ENCODE results near the gene KCNJ18.
"Not testable (repeated sequence)": the region's sequence is repeated elsewhere in the genome, so short reads cannot be mapped to it uniquely, and the experiment has no call there.

KCNJ18 gene

DNA sequence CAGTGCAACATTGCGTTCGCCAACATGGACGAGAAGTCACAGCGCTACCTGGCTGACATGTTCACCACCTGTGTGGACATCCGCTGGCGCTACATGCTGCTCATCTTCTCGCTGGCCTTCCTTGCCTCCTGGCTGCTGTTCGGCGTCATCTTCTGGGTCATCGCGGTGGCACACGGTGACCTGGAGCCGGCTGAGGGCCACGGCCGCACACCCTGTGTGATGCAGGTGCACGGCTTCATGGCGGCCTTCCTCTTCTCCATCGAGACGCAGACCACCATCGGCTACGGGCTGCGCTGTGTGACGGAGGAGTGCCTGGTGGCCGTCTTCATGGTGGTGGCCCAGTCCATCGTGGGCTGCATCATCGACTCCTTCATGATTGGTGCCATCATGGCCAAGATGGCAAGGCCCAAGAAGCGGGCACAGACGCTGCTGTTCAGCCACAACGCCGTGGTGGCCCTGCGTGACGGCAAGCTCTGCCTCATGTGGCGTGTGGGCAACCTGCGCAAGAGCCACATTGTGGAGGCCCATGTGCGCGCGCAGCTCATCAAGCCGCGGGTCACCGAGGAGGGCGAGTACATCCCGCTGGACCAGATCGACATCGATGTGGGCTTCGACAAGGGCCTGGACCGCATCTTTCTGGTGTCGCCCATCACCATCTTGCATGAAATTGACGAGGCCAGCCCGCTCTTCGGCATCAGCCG, 10.8 kb downstream of the KCNJ18 start:
- not testable (repeated sequence) for DNase-seq

DNA sequence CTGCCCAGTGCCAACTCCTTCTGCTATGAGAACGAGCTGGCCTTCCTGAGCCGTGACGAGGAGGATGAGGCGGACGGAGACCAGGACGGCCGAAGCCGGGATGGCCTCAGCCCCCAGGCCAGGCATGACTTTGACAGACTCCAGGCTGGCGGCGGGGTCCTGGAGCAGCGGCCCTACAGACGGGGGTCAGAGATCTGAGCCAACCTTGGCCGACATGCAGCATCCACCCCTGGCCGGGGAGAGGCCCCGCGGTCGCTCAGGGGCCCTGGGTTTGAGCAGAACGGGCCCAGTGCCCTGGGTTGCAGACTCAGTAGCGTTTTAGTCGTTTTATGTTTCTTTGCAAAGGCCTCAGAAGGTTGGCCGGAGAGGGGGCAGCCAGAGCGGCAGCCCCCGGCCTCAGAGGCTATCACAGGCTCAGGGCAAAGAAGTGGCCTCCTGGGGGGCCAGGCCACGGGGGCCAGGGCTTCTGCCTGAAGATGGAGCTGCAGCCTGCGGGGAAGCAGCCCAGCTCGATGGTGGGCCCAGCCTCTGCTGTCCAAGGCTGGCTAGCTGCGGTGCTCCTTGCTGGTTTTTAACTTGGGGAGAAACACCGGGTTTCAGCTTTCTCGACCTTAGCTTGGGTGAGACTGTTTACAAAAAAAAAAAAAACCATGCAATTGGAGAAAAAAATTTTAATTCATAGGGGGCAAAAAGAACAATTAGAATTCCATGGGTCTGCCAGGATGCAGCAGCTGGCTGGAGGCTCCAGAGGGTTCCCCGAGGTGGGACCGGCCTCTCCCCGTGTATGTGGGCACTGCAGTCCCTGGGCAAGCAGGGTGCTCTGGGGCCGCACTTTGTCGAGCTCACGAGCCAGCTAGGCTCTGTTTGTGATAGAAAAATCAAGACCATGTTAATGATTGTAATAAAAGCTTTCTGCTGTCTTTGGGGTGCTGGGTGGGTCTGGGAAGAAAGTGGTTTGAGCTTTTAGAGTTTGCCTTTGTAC, 11.9 kb downstream of the KCNJ18 start:
- not testable (repeated sequence) for DNase-seq

DNA sequence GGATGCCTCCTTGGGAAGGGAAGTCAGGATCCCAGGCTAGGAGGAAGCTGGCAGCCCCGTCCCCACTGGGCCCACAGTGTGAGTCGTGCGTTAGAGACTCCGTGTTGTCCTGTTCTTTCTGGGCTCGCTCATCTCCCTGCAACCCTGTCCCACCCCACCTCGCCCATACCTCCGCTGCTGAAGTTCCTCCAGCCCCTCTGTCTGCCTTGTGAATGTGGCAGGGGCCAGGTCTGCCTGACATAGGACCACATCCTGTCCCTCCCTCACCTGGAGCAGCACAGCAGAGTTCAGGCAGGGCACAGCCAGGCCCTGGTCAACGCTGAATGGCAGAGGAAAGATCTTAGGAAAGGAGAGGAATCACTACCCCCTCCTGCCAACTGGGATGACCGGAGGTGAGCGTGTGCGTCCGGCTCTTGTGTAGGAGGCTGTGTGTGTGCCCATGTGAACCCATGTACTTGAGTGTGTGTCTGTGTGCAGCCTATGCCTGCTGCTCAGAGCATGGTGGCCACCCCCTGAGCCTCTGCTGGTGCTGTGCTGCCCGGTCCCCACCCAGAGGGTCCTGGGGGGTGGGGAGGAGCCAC, 12.8 kb downstream of the KCNJ18 start:
- no peak for TF ChIP-seq POLR2A (IDR thresholded peaks at IDR 0.05; ENCODE audit: low read length)
- no peak for TF ChIP-seq GATA1 (IDR thresholded peaks at IDR 0.05; ENCODE audit: low read depth, low read length)
- DNase-seq, result no peak

DNA sequence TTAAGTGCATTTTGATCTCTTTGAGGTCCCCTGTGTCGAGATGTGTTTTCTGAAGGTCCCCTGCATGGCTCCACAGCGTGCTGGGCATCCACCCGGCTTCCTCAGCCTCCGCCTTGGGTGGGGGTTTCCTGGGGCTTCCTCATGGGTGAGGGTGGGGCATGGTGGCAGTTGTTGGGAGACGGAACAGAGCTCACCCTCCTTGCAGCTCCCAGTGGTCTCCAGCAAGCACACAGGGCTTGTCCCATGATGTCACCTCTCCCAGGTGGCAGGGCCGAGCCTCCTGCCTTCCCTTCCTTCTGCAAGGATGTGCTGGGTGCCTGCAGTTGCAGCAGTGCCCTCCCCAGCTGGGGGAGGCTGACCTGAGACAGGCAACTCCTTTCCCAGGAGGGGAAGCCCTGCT, 13.4 kb downstream of the KCNJ18 start:
- not testable (repeated sequence) for DNase-seq

DNA sequence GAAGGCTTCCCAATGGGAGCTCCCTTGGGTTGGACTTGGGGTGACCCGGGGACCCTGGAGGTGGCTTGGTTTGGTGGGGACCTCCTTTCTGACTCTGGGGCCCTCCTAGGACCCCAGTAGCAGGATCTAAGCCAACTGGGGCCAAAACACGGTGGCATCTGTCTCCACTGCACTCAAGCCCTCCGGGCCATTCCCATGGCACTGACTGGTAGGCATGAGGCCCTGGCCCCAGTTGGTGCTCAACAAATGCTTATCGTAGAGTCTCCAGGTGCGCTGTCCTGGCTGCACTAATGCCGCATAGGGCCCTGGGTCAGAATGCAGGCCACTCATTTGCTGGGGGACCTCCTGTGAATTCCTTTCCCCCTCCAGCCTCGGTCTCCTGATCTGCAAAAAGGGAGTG, 14.2 kb downstream of the KCNJ18 start:
- DNase-seq, result not testable (repeated sequence)

DNA sequence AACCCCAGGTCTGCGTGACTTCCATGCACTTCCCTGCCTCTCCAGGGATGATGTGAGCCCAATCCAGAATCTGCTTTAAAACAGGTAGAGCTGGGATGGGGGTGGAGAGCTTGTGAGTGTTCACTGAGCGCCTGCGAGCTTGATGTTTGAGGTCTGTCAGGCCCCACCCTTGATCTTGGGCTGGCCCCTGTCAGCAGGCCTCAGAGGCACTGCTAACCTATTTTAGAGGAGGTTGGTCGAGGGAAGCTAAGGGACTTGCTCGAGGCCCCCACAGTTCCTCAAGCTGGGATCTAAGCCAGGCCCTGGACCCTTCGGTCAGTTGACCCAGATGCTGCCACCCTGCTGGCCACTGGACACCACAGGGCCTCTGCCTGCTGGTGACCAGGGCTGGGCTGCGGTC, 14.8 kb downstream of the KCNJ18 start:
- not testable (repeated sequence) for DNase-seq

DNA sequence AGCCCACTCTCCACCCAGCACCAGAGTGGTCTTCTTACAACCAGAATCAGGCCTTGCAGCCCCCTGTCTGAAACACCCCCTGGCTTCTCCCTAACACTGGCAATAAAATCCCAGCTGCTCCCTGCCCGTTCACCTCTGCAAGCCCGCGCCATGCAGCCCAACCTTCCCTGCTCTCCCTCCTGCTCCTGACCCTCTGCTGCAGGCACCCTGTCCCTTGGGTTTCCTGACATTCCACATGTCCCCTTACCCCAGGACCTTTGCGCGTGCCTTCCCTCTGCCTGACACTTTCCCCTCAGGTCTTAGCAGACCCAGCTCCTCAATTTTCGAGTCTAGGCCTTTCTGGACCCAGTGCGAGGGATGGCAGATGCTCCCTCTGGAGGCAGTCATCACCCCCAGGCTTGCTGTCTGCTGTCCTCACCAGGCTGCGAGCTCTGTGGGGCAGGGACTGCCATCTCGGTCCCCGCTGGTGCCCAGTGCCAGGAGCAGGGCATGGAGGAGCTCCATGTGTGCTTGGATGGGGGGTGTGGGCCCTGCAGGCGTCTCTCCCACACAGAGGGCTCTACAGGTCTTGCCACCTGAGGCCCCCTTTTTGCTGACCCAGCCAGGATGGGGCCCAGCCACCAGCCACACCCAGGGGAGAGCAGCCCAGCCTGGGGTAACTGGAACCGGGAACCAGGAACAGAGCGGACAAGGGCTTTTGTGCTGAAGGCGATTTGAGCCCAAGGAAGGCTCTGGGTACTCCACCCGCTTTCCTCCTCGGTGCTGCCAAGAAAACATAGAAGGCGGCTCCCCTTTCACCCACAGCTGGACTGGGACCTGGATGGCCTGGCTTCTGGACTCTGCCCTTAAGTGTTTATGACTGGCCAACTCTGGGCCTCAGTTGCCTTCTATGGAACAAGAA, 15.6 kb downstream of the KCNJ18 start:
- not testable (repeated sequence) for DNase-seq

DNA sequence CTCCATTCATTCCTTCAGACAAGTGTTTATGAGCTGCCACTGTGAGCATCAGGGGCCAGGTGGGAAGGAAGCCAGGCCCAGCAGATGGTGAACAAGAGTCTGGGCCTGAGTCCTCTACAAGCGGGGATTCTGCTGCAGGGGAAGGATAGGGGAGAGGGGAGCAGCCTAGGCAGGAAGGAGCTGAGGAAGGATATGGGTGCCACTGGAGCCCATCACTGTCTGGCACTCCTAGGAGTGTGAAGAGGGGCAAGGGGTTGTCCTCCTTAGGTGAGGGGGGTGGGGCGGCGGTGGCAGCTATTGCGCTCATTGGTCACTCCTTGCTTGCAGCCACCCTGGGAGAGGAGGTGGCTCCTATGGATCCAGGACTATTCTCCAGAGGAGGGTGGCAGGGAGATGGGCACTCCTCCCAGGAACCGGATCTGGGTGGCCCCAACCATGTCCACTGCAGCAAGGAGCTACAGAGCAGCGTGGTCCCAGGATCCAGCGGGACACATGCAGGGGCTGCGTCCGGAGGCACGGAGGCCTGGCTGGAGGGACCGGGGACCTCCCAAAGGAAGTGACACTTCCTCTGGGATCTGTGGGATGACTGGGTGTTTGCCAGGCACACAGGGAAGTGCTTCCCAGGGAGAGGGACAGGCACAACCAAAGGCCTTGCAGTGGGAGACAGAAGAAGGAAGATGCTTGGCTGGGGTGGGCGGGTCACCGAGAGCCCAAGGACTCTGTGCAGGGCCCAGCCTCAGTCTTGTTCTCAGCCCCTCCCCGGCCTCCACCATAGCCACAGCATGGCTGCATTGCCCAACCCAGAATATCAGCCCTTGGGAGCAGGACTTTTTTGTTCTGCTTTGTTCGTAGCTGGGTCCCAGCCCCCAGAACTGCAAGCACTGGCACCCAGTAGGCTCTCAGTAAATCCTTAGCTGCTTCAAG, 16.6 kb downstream of the KCNJ18 start:
- DNase-seq, result not testable (repeated sequence)

DNA sequence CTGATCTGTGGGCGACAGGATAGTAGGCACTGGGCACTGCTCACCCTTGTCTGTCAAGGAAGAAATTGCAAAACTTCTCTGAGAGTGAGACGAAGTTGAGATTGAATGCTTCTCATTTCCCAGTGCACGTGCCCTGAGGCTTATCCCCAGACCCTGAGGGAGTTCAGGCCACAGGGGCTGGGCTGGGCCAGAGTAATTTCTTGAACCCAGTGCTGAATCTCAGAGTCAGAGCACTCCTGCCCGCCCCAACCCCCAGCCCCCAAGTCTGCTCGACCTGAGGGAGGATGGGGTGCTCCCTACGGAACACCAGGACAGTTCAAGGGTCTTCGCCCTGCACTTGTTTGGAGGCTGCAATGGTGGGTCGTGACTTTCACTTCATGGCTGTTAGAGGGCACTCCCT, 17.7 kb downstream of the KCNJ18 start:
- not testable (repeated sequence) for DNase-seq

DNA sequence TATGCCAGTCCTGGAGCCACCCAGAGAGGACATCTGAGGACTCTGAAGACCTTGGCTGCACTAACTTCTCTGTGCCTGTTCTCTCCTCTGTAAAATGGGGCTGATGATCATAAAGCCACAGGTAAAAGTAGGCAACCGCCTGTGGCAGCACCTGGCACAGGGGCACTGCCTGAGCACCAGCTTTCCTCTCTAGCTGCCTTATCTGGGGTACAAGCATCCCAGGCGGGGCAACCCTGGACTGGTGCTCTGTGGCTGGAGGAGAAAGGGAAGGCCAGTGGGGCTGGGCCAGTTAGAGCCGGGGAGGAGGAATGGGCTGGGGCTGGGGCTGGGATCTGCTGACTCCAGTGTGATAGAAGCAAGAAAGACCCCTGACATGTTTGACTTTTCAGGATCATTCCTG, 18.2 kb downstream of the KCNJ18 start:
- not testable (repeated sequence) for DNase-seq

DNA sequence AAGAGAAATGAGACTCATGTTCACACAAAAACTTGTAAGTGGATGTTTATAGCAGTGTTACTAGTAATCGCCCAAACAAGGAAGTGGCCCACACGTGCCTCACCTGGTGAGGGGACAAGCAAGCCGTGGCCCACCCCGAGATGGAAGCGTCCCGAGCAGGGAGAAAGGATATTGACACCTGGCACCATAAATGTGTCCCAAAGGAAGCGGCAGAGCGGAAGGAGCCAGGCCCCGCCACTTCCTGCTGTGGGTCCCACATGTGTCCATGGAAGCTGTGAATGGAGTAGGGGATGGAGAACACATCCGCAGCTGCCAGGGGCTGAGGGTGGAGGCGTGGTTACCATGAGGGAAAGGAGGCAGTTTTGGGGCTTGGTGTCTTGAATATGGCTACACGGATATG, 18.9 kb downstream of the KCNJ18 start:
- DNase-seq, result no peak
- no peak for TF ChIP-seq GATA1 (IDR thresholded peaks at IDR 0.05; ENCODE audit: low read depth, low read length)
- TF ChIP-seq POLR2A (IDR thresholded peaks at IDR 0.05; ENCODE audit: low read length), result no peak

DNA sequence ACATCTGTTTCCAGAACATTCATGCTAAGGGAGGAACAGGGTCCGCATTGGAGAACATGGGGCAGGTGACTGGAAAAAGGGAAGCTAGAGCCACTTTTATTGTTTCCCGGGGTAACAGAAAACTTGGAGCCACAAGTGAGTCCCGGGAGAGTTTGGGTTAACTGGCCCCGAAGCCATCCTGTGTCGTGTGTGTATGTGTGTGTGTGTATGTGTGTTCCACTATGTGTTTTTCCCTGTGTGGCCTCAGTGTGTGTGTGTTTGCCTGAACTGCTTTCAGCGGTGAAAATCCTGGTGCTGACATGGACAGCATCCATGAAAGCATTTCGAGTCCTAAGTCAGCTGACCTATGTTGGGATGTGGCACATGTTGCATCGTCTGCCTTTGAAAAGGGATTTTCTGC, 20.7 kb downstream of the KCNJ18 start:
- DNase-seq, result not testable (repeated sequence)

DNA sequence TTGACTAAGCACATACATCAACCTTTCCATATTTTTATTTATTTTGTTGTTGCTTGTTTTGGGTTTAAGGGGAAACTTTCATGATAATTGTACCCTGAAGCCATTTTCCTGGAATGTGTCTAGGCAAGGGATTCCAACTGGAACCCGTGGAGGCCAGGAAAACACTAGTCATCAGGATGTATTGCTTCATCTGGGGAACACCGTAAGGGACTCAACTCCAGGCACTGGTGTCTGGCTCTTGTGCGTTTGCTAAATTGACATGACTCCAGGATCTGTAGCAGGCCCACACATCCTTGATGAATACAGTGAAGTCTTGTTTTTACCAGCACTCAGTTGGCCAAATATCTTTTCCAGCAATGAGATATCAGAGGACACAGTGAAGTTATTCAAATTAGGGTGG, 21.3 kb downstream of the KCNJ18 start:
- not testable (repeated sequence) for DNase-seq

DNA sequence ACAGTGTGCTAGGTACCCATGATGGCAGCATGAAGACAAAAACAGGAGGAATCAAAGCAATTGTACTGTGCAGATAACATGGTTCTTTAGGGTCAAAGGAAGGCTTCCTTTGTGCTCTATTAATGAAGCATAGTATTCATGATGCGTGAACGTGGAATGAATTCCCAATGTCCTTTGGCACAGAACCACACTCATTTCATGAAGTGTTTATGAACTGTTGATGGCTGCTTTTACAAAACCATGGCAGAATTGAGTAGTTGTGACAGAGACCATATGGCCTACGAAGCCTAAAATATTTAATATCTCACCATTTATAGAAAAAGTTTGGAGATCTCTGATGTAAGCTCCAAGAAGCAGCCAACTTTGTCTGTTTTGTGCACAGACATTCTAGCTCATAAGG, 22.4 kb downstream of the KCNJ18 start:
- not testable (repeated sequence) for DNase-seq

DNA sequence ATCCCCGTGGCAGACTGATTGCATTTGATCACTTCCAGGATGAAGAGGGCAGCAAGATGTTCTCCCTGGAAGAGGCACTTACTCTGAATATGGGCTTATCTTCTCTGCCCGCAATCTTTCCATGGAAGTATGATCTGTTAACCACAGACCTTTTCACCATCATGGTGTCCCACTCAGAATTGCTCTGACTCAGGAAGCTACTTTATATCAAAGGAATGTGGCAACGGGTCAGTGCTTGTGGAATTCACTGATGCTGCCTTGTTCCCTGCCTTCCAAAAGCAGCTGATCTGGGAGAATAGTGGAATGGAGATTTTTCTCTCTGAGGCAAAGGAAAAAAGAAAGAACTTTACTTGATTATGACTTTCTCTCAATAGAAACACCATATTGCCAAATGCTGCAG, 23.6 kb downstream of the KCNJ18 start:
- not testable (repeated sequence) for DNase-seq

DNA sequence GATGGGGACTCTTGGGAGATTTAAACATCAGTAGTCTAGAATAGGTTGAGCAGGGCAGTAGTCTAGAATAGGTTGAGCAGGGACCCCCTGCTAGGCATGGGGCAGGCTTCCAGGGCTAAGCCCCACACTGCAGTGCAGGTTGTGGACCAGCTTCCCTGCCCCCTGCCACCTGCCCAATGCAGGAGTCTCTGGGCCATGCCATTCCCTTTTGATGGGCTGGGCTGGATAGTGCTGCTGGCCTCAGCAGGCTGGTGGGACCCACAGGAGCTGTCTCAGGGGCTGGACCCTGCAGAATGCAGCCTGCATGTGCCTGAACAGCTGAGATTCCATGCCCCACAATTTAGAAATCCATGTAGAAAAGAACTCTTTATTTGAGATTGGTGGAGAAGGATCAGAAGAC, 26.6 kb downstream of the KCNJ18 start:
- not testable (repeated sequence) for DNase-seq

DNA sequence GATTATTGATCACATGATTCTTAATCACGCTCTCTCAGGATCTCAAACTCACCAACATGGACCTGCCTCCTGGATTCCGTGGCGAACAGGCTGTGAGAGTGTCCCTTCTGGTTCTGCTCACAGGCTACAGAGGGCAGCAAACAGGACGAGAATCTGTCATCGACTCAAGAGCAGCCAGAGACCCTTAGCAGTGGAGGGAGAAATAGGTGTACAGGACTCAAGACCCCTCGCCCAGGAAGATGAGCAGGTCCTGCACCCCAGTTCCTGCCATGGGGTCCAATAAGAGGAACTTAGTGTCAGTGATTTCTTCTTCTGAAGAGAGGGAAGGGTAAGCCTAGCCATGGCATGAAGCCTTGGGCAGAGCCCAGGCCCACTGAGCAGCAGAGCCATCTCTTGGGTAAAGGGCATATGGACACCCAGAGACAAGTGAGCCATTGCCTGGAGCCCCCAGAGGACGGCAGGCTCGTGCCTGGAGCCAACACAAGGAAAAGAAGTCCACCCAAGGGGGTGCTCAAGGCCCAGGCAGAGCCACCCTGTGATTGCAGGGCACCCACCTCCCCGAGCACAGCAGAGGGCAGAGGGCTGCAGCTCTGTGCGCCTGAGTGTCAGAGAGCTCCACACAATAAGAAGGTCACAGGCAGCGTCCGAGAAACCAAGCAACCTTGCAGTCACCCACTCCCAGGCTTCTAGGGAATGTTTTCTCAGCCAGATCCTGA, 27.3 kb downstream of the KCNJ18 start:
- DNase-seq, result not testable (repeated sequence)

DNA sequence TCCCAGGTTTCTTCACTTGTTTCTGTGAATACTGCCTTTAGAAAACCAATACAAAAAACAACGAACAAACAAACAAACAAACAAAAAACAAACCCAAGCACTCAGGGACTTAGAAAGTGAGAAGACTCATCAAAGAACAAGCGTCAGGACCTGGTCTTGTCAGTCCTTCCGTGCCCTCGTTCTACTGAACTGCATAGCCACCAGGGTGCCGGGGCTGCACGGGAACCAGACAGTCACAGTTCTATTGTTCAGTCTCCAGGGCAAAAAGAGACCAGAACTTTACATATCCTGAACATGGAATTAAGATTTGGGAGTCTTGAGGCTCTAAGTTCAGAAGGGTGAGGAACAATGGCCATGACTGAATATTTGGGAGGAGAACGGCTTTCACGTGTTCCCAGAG, 28.2 kb downstream of the KCNJ18 start:
- DNase-seq, result not testable (repeated sequence)

DNA sequence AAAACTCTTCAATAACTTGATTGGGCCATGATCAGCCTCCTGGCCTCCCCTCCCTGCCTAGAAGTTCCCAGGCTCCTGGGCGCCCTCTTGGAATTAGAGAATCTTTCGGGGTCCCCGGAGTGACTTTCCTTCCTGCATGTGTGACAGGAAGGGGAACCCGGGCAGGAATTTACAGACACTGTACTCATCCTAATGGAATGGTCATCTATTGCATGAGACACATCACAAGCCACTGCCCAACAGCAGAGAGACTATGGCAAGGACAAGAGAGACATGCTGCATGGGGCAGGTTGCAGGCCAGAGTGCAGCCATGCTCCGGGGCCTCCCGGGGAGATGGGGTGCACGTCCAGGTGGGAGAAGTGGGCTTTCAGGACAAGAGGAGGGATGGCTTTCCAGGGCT, 29.9 kb downstream of the KCNJ18 start:
- DNase-seq, result not testable (repeated sequence)
